Endothelial cell of umbilical vein (primary cell): ENCODE measurements around the gene LTBP1.

ENCODE experiments used
- EZH2 ChIP-seq: IDR thresholded peaks from 2 replicates; pipeline ENCODE4 v1.6.1; 2012; ENCODE audit warnings: borderline replicate concordance, low read depth, mild to moderate bottlenecking, moderate library complexity, low read length, inconsistent platforms; ENCODE audit not compliant: severe bottlenecking
- POLR2A ChIP-seq: IDR thresholded peaks from 2 replicates; pipeline ENCODE4 v1.6.1; 2012; ENCODE audit warnings: low read depth, mild to moderate bottlenecking, control low read depth, low read length
- POLR2AphosphoS5 ChIP-seq: IDR thresholded peaks from 2 replicates; pipeline ENCODE4 v1.6.1; 2012; ENCODE audit warnings: low read depth, mild to moderate bottlenecking, control low read depth, low read length, moderate library complexity; ENCODE audit not compliant: insufficient read depth
- TF ChIP-seq, protein P1 (sequence below), 2 donors: IDR thresholded peaks; 1 replicate in 1 of 2; 2 replicates in 1 of 2; pipeline ENCODE4 v1.5.1; 2011; ENCODE audit warnings: low read length in 2 of 2, mild to moderate bottlenecking in 2 of 2, moderate library complexity in 2 of 2, control low read depth in 1 of 2, inconsistent platforms in 1 of 2, low read depth in 1 of 2; ENCODE audit not compliant: insufficient read depth in 1 of 2; ENCODE audit errors: extremely low read depth in 1 of 2

DNA sequence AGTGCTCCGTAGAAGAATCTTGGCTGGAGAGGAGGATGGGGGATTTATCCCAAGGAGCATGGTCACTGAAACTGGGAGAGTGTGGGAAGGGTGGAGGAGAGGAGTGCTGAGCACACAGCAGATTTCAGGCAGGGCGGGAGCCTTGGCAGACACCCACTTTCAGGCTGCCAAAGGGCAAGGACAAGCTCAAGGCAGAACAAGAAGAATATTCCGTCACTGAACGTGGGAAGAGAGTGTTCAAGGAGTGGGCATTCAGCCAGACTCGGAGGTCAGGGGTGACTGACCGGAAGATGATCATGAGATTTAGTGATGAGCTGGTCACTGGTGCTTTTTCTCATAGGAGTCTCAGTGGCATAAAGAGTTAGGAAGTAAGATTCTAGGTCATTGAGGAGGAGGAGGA, 393.5 kb downstream of the LTBP1 start:
- TF ChIP-seq, protein P1, sequence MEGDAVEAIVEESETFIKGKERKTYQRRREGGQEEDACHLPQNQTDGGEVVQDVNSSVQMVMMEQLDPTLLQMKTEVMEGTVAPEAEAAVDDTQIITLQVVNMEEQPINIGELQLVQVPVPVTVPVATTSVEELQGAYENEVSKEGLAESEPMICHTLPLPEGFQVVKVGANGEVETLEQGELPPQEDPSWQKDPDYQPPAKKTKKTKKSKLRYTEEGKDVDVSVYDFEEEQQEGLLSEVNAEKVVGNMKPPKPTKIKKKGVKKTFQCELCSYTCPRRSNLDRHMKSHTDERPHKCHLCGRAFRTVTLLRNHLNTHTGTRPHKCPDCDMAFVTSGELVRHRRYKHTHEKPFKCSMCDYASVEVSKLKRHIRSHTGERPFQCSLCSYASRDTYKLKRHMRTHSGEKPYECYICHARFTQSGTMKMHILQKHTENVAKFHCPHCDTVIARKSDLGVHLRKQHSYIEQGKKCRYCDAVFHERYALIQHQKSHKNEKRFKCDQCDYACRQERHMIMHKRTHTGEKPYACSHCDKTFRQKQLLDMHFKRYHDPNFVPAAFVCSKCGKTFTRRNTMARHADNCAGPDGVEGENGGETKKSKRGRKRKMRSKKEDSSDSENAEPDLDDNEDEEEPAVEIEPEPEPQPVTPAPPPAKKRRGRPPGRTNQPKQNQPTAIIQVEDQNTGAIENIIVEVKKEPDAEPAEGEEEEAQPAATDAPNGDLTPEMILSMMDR (IDR thresholded peaks at IDR 0.05; ENCODE audit: extremely low read depth in 1 of 2, insufficient read depth in 1 of 2, low read depth in 1 of 2, low read length in 2 of 2): no peak
- TF ChIP-seq POLR2AphosphoS5 (no peak), EZH2 (no peak), POLR2A (no peak)
